ENCODE results near the gene TXNDC17. TPM values are rescaled to one million over a fixed set of nuclear protein-coding genes. Genes with fewer than 3 reads are reported as not detected.

The TXNDC17 gene
- total and polyA plus RNA-seq, 9 of the 15 experiments (the other 6 are each of a cell fraction or from before 2014, with no cell fraction given): 108 to 759 (median 179) TPM

- FAIRE-seq (no peak), ATAC-seq (no peak), DNase-seq (ENCODE audit: extremely low read depth in 1 of 4, low spot score in 3 of 4) (no peak)
- no peaks in the 10 kb centered on the region for H3K79me2 ChIP-seq (ENCODE audit: control insufficient read depth, insufficient read depth, low read length)
- intact Hi-C loops (cut with micrococcal nuclease): loop anchor here (2.0 to 5.0 kb wide), 3 partner anchors 176 to 346 kb away; partner anchors contain the start of gene RNASEK
- no peaks in the 10 kb centered on the region for H4K20me1 ChIP-seq (replicated peaks; ENCODE audit: control insufficient read depth, insufficient read depth, low read length)
- ChIA-PET POLR2A (no interaction called here), CTCF (ENCODE audit: low intra/inter-chr PET ratio) (interaction anchor here (0.6 to 1.4 kb wide), 3 partner anchors 335 to 1386 kb away, joined by 3 to 4 read pairs (median 4); no protein-coding TSS in a partner anchor)
- H2AFZ ChIP-seq (ENCODE audit: low read depth, low read length): no peak overlapping the region
- BruUV-seq (replicated peaks): no TSS peak
- no peak overlapping the region for H3K4me3 ChIP-seq
- H3K4me1 ChIP-seq (replicated peaks in 1 of 2; ENCODE audit: control insufficient read depth in 2 of 2, insufficient read depth in 2 of 2, low read length in 2 of 2): no peaks in the 10 kb centered on the region
- H3K27ac ChIP-seq (ENCODE audit: extremely low read depth, low read depth, low read length): no peak overlapping the region
- TF ChIP-seq SOX6 (IDR thresholded peaks at IDR 0.05) (no peak), NFXL1 (CRISPR knock-in tag; IDR thresholded peaks at IDR 0.05) (no peak), ILK (tag; IDR thresholded peaks at IDR 0.05; ENCODE audit: borderline replicate concordance, low read depth) (no peak), PKNOX1 (IDR thresholded peaks at IDR 0.05) (no peak), ZNF41 (CRISPR knock-in tag; conservative IDR thresholded peaks at IDR 0.05) (no peak), ESRRB (CRISPR knock-in tag; IDR thresholded peaks at IDR 0.05; ENCODE audit: borderline replicate concordance) (no peak)
- no peaks in the 10 kb centered on the region for H3K9me1 ChIP-seq (ENCODE audit: control insufficient read depth, insufficient read depth, low read length)
- H3K4me2 ChIP-seq (ENCODE audit: insufficient read depth, low read length): no peak overlapping the region
- H3K36me3 ChIP-seq (ENCODE audit: control insufficient read depth, insufficient read depth, low read length): no peaks in the 10 kb centered on the region
- in situ Hi-C loops (cut with MboI): loop anchor here (5.0 kb wide), 1 partner anchor 341 kb away; no protein-coding TSS in a partner anchor
- WGBS (ENCODE audit: insufficient coverage, low coverage, missing lambda C conversion rate): 48% methylated on average over 6 of the region's 6 CpGs
- H3K9me3 ChIP-seq (replicated peaks; ENCODE audit: control insufficient read depth, insufficient read depth, low read depth, low read length): no peaks in the 10 kb centered on the region
- peaks cover 6 to 37% of the 10 kb centered on the region in 2 experiments; a peak in 4 of 5 replicates for H3K27me3 ChIP-seq (ENCODE audit: control insufficient read depth in 2 of 2, insufficient read depth in 2 of 2, low read length in 2 of 2)
- H3K9ac ChIP-seq (ENCODE audit: insufficient read depth in 1 of 2, low read depth in 2 of 2, low read length in 2 of 2): no peak overlapping the region
Observed at GRCh38 chr17:6666557-6666956, 25.7 kb downstream of the TXNDC17 start.

Measured in K562 (cell line).